Muscle layer of colon (tissue), 2 donors: ENCODE data around the gene SOAT2.
"Not testable (repeated sequence)": the region's sequence is repeated elsewhere in the genome, so short reads cannot be mapped to it uniquely, and the experiment has no call there.

Experiments
- H3K27ac ChIP-seq: one replicate; pipeline ENCODE4 v1.7.0; 2013; ENCODE audit warnings: low read depth, mild to moderate bottlenecking, low read length, moderate library complexity
- H3K27me3 ChIP-seq, 2 donors: one replicate each; pipeline ENCODE4 v1.7.0; 2013; ENCODE audit warnings: low read length in 2 of 2, mild to moderate bottlenecking in 2 of 2; ENCODE audit not compliant: insufficient read depth in 2 of 2, control insufficient read depth in 1 of 2
- H3K36me3 ChIP-seq: one replicate; pipeline ENCODE4 v1.7.0; 2013; ENCODE audit warnings: mild to moderate bottlenecking, low read length; ENCODE audit not compliant: insufficient read depth
- H3K4me1 ChIP-seq: one replicate; pipeline ENCODE4 v1.7.0; 2013; ENCODE audit warnings: mild to moderate bottlenecking, low read length; ENCODE audit not compliant: insufficient read depth
- H3K4me3 ChIP-seq, 2 donors: one replicate each; pipeline ENCODE4 v1.7.0; 2013; ENCODE audit warnings: low read length in 2 of 2, low read depth in 1 of 2, mild to moderate bottlenecking in 1 of 2, moderate library complexity in 1 of 2
- H3K9ac ChIP-seq: one replicate; pipeline ENCODE4 v1.7.0; 2013; ENCODE audit warnings: low read length
- H3K9me3 ChIP-seq: one replicate; pipeline ENCODE4 v1.7.0; 2013; ENCODE audit warnings: mild to moderate bottlenecking, low read length
- donor health status: abdominal sarcoma.
- donor health status: Adenocarcinoma of cecum.

Gene SOAT2

GRCh38 chr12:53145383-53146260, 42.3 kb downstream of the SOAT2 start:
- no peak overlapping the region for H3K27ac ChIP-seq

GRCh38 chr12:53147181-53147580, 43.9 kb downstream of the SOAT2 start:
- Histone ChIP-seq H3K4me3 (no peak overlapping the region), H3K27me3 (no peaks in the 10 kb centered on the region), H3K4me1 (no peaks in the 10 kb centered on the region), H3K27ac (no peak overlapping the region), H3K9me3 (no peaks in the 10 kb centered on the region), H3K9ac (no peak overlapping the region), H3K36me3 (no peaks in the 10 kb centered on the region)

More at GRCh38 chr12:53145383-53146260, 42.3 kb downstream of the SOAT2 start:
- no peak overlapping the region for H3K9ac ChIP-seq
- H3K9me3 ChIP-seq = no peaks in the 10 kb centered on the region
- no peaks in the 10 kb centered on the region for H3K27me3 ChIP-seq
- H3K4me3 ChIP-seq = no peak overlapping the region
- no peaks in the 10 kb centered on the region for H3K36me3 ChIP-seq
- no peaks in the 10 kb centered on the region for H3K4me1 ChIP-seq

GRCh38 chr12:53147653-53148052, 44.4 kb downstream of the SOAT2 start:
- H3K4me3 ChIP-seq = no peak overlapping the region
- no peak overlapping the region for H3K9ac ChIP-seq
- H3K4me1 ChIP-seq = no peaks in the 10 kb centered on the region
- no peaks in the 10 kb centered on the region for H3K27me3 ChIP-seq
- H3K9me3 ChIP-seq = no peaks in the 10 kb centered on the region
- H3K27ac ChIP-seq = no peak overlapping the region
- no peaks in the 10 kb centered on the region for H3K36me3 ChIP-seq

GRCh38 chr12:53151039-53151438, 47.8 kb downstream of the SOAT2 start:
- H3K4me1 ChIP-seq = no peaks in the 10 kb centered on the region
- H3K36me3 ChIP-seq = no peaks in the 10 kb centered on the region
- H3K9me3 ChIP-seq = no peaks in the 10 kb centered on the region
- H3K9ac ChIP-seq = no peak overlapping the region
- H3K4me3 ChIP-seq = no peak overlapping the region
- no peaks in the 10 kb centered on the region for H3K27me3 ChIP-seq
- H3K27ac ChIP-seq = no peak overlapping the region

GRCh38 chr12:53152390-53152789, 49.1 kb downstream of the SOAT2 start:
- H3K9ac ChIP-seq = no peak overlapping the region
- H3K9me3 ChIP-seq = no peaks in the 10 kb centered on the region
- H3K27me3 ChIP-seq = no peaks in the 10 kb centered on the region
- no peaks in the 10 kb centered on the region for H3K36me3 ChIP-seq
- no peak overlapping the region for H3K4me3 ChIP-seq
- H3K27ac ChIP-seq = no peak overlapping the region
- H3K4me1 ChIP-seq = no peaks in the 10 kb centered on the region

- Histone ChIP-seq H3K27ac (no peak overlapping the region), H3K9ac (no peak overlapping the region), H3K36me3 (peaks cover 9% of the 10 kb centered on the region), H3K9me3 (no peaks in the 10 kb centered on the region), H3K27me3 (no peaks in the 10 kb centered on the region), H3K4me3 (no peak overlapping the region), H3K4me1 (peaks cover 7% of the 10 kb centered on the region)
Measured at GRCh38 chr12:53159195-53159839, 56.0 kb downstream of the SOAT2 start.

DNA sequence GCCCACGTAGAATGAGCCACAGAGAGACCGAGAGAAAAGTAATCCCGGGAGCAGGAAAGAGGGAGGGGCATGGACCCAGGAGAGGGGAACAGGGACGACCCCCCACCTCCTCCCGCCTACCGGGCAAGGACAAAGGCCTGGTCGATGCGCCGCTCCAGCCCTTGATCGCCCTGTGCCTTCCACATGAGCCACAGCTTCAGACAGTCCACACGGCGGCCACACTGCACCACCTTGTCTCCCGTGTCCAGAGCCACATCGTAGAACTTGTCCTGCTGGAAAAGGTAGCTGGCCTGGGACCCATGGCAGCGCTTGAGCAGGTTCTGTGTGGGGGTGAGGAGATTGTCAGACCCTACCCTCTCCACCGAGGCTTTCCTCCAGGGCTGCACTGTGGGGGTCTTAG, 56.7 kb downstream of the SOAT2 start:
- Histone ChIP-seq H3K36me3 (peaks cover 9% of the 10 kb centered on the region), H3K9me3 (no peaks in the 10 kb centered on the region), H3K4me1 (peaks cover 7% of the 10 kb centered on the region), H3K27me3 (no peaks in the 10 kb centered on the region), H3K9ac (no peak overlapping the region), H3K27ac (no peak overlapping the region), H3K4me3 (no peak overlapping the region)

GRCh38 chr12:53160673-53161072, 57.4 kb downstream of the SOAT2 start:
- no peaks in the 10 kb centered on the region for H3K9me3 ChIP-seq
- H3K9ac ChIP-seq = no peak overlapping the region
- peaks cover 7% of the 10 kb centered on the region for H3K4me1 ChIP-seq
- no peak overlapping the region for H3K4me3 ChIP-seq
- no peaks in the 10 kb centered on the region for H3K27me3 ChIP-seq
- H3K36me3 ChIP-seq = peaks cover 9% of the 10 kb centered on the region
- no peak overlapping the region for H3K27ac ChIP-seq

DNA sequence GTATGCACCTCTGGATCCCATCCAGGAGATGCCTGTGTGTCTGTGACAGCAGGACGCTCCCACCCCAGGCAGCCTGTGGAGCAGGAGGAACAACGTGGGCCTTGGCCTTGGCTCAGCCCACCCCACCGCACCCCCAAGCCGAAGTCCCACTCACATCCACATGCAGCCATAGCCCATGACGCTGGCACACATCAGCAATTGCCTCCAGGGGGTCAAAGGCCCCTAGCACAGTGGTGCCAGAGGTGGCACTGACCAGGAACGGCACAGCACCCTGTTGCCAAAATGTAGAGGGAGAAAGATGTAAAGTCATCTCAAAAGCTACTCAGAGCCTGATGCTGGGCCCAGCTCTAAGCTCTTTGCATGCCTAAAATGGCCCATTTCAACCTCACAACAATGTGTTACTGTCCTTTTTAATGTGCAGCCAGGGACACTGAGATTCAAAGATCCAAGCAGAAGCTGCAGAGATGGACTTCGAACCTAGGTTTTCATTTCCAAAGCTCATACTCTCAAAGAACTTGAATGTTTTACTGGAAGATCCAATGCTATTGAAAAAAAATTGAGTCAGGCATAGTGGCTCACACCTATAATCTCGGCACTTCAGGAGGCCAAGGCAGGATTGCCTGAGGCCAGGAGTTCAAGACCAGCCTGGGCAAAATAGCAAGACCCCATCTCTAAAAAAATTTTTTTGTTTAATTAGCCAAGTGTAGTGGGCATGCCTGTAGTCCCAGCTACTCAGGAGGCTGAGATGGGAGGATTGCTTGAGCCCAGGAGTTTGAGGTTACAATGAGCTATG, 58.0 kb downstream of the SOAT2 start:
- Histone ChIP-seq H3K36me3 (peaks cover 9% of the 10 kb centered on the region), H3K9me3 (no peaks in the 10 kb centered on the region), H3K27ac (no peak overlapping the region), H3K27me3 (no peaks in the 10 kb centered on the region), H3K4me3 (no peak overlapping the region), H3K4me1 (peaks cover 7% of the 10 kb centered on the region), H3K9ac (no peak overlapping the region)

DNA sequence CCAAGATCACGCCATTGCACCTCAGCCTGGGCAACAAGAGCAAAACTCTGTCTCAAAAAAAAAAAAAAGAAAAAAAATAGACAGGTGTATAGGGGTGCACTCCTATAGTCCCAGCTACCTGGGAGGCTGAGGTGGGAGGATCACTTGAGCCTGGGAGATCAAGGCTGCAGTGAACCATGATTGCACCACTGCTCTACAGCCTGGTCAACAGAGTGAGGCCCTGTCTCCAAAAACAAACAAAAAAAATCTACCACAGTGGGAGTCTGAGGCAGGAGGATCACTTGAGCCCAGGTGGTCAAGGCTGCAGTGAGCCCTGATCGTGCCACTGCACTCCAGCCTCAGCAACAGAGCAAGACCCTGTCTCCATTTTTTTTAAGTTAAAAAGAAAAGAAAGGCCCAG, 59.7 kb downstream of the SOAT2 start:
- not testable (repeated sequence) for H3K27ac ChIP-seq, H3K27me3 ChIP-seq, H3K9me3 ChIP-seq, H3K9ac ChIP-seq, H3K4me1 ChIP-seq, H3K4me3 ChIP-seq
- peaks cover 19% of the 10 kb centered on the region for H3K36me3 ChIP-seq

- Histone ChIP-seq H3K27ac (no peak overlapping the region), H3K4me1 (peaks cover 8% of the 10 kb centered on the region), H3K9ac (no peak overlapping the region), H3K27me3 (no peaks in the 10 kb centered on the region), H3K4me3 (no peak overlapping the region), H3K9me3 (no peaks in the 10 kb centered on the region), H3K36me3 (peaks cover 26% of the 10 kb centered on the region)
Measured at GRCh38 chr12:53166837-53167236, 63.6 kb downstream of the SOAT2 start.
